HepG2 (cell line): ENCODE measurements around the gene XPR1. TPM values are rescaled to one million over a fixed set of nuclear protein-coding genes. Genes with fewer than 3 reads are reported as not detected.

Experiments used
- ATAC-seq: fragments of 200-7000 bp; cut with Tn5 transposase; 3 replicates; pipeline ENCODE4 v1.9.1; 2020; ENCODE audit warnings: mild to moderate bottlenecking, moderate library complexity
- BruUV-seq: library from RNA; stranded (reverse); fragments of 400-500 nt; replicated peaks from 2 replicates; lab custom pipeline; 2021; lab: Mats Ljungman, UMichigan
- CTCF ChIA-PET: fragments of 300-600 bp; formaldehyde crosslinking; extraction: SDS; loops from one replicate; lab custom pipeline; 2021; ENCODE audit warnings: low total read pairs, inconsistent platforms, low intra/inter-chr PET ratio; lab: Yijun Ruan, JAX
- POLR2A ChIA-PET: fragments of 350-600 bp; sonication (Branson Sonifier 250); formaldehyde crosslinking; loops from one replicate; lab custom pipeline; 2020; ENCODE audit warnings: antibody characterized with exemption, inconsistent platforms; lab: Yijun Ruan, JAX
- DNase-seq: peaks from one replicate; pipeline ENCODE4 v3.0.0-alpha.2; 2015; ENCODE audit warnings: low spot score
- FAIRE-seq: peaks from 3 replicates; lab custom pipeline; 2011; peaks lifted over from hg19 to GRCh38; lab: Jason Lieb, UNC
- H2AFZ ChIP-seq: one replicate; pipeline ENCODE4 v1.6.1; 2011; ENCODE audit warnings: low read length, inconsistent platforms
- H3K27ac ChIP-seq: fragments of 300-600 bp; 3 replicates; pipeline ENCODE4 v1.8.0; 2011; ENCODE audit warnings: mixed run types, mild to moderate bottlenecking, mixed read lengths, low read length, inconsistent platforms; ENCODE audit not compliant: insufficient read depth; ENCODE audit errors: extremely low read length
- H3K27me3 ChIP-seq, 2 experiments: fragments of 200-600 bp in 1 of 2; 2 replicates in 1 of 2; 3 replicates in 1 of 2; pipeline versions ENCODE4 v1.6.0 to v1.8.0; 2011; ENCODE audit warnings: low read length in 2 of 2, mild to moderate bottlenecking in 2 of 2, moderate library complexity in 2 of 2, inconsistent platforms in 1 of 2; ENCODE audit not compliant: insufficient read depth in 2 of 2, control insufficient read depth in 1 of 2
- H3K36me3 ChIP-seq, 2 experiments: fragments of 200-600 bp in 1 of 2; replicated peaks in 1 of 2; 2 replicates in 1 of 2; 3 replicates in 1 of 2; pipeline versions ENCODE4 v1.5.1 to v1.8.0; 2011; ENCODE audit warnings: low read length in 2 of 2, inconsistent platforms in 1 of 2; ENCODE audit not compliant: insufficient read depth in 2 of 2, control insufficient read depth in 1 of 2
- H3K4me1 ChIP-seq: 2 replicates; pipeline ENCODE4 v1.5.1; 2012; ENCODE audit warnings: low read length, inconsistent platforms; ENCODE audit not compliant: insufficient read depth
- H3K4me2 ChIP-seq: 2 replicates; pipeline ENCODE4 v1.6.0; 2011; ENCODE audit warnings: low read depth, low read length, inconsistent platforms
- H3K4me3 ChIP-seq, 3 experiments: fragments of 200-600 bp in 1 of 3; sonication (generic), shearing (Covaris generic) in 1 of 3; replicated peaks in 1 of 3; 2 replicates each; pipeline ENCODE4 v1.5.1; 2011 to 2016; ENCODE audit warnings: low read length in 3 of 3, inconsistent platforms in 2 of 3, low read depth in 2 of 3, mild to moderate bottlenecking in 2 of 3, control low read depth in 1 of 3, mixed read lengths in 1 of 3; ENCODE audit not compliant: insufficient read depth in 1 of 3
- H3K79me2 ChIP-seq: one replicate; pipeline ENCODE4 v1.6.1; 2011; ENCODE audit warnings: low read length, inconsistent platforms; ENCODE audit not compliant: insufficient read depth
- H3K9ac ChIP-seq: 2 replicates; pipeline ENCODE4 v1.6.0; 2011; ENCODE audit warnings: mild to moderate bottlenecking, low read depth, low read length, inconsistent platforms; ENCODE audit not compliant: insufficient read depth
- H3K9me3 ChIP-seq: 2 replicates; pipeline ENCODE4 v1.5.1; 2012; ENCODE audit warnings: mild to moderate bottlenecking, low read length
- H4K20me1 ChIP-seq: 2 replicates; pipeline ENCODE4 v1.6.0; 2011; ENCODE audit warnings: inconsistent platforms, mild to moderate bottlenecking, low read length, moderate library complexity; ENCODE audit not compliant: insufficient read depth
- CEBPB ChIP-seq: IDR thresholded peaks from 2 replicates; pipeline ENCODE4 v1.6.1; 2011; ENCODE audit warnings: low read depth, low read length, improper control_type of control experiment, borderline replicate concordance
- CEBPG ChIP-seq: IDR thresholded peaks from 2 replicates; pipeline ENCODE4 v1.6.1; 2016
- KDM1A ChIP-seq: IDR thresholded peaks from 2 replicates; pipeline ENCODE4 v1.6.1; 2016; ENCODE audit warnings: missing compliant biosample characterization
- MATR3 ChIP-seq: sonication (generic); formaldehyde crosslinking; IDR thresholded peaks from 2 replicates; pipeline ENCODE4 v1.4.0; 2020; ENCODE audit warnings: missing genetic modification reagents
- POLR2G ChIP-seq: fragments of 200-400 bp; formaldehyde crosslinking; IDR thresholded peaks from 2 replicates; pipeline ENCODE4 v1.6.1; 2018; ENCODE audit warnings: mild to moderate bottlenecking, low read depth, low read length, moderate library complexity
- ZFYVE20 ChIP-seq: sonication (generic); formaldehyde crosslinking; IDR thresholded peaks from 2 replicates; pipeline ENCODE4 v1.8.0; 2023; ENCODE audit warnings: low read depth, mild to moderate bottlenecking, moderate library complexity, missing genetic modification reagents, borderline replicate concordance
- ZMYM4 ChIP-seq: sonication (generic); formaldehyde crosslinking; IDR thresholded peaks from 2 replicates; pipeline ENCODE4 v1.8.1; 2023; ENCODE audit warnings: mild to moderate bottlenecking, missing genetic modification reagents
- ZNF570 ChIP-seq: sonication (generic); formaldehyde crosslinking; IDR thresholded peaks from 2 replicates; pipeline ENCODE4 v1.4.0; 2020; ENCODE audit warnings: mild to moderate bottlenecking, missing genetic modification reagents, borderline replicate concordance
- ZNF577 ChIP-seq: sonication (generic); formaldehyde crosslinking; IDR thresholded peaks from 2 replicates; pipeline ENCODE4 v1.4.0; 2020; ENCODE audit warnings: mild to moderate bottlenecking, low read depth, missing genetic modification reagents, borderline replicate concordance
- ZNF713 ChIP-seq: sonication (generic); formaldehyde crosslinking; IDR thresholded peaks from 2 replicates; pipeline ENCODE4 v1.4.0; 2020; ENCODE audit warnings: mild to moderate bottlenecking, missing genetic modification reagents
- ZNF724P ChIP-seq: sonication (generic); formaldehyde crosslinking; IDR thresholded peaks from 2 replicates; pipeline ENCODE4 v1.8.0; 2022; ENCODE audit warnings: missing genetic modification reagents, borderline replicate concordance
- WGBS: methylation state at CpG from one replicate; pipeline ENCODE4 v1.1.6; 2017; ENCODE audit warnings: low lambda C conversion rate; 5-methylcytosine and 5-hydroxymethylcytosine counted together
- in situ Hi-C: cut with HindIII; loops from 2 replicates; pipeline ENCODE4 v1.10.0; 2017; ENCODE audit warnings: low pct_unique_long_range_greater_than_20kb; ENCODE audit not compliant: extremely low pct_ligation_motif_present
- intact Hi-C: fragments of 100-400 bp; cut with micrococcal nuclease; formaldehyde crosslinking; loops from one replicate; pipeline ENCODE4 v1.10.0; 2022; ENCODE audit not compliant: unreplicated experiment
- polyA plus RNA-seq, 8 experiments: library from polyadenylated mRNA; depleted of rRNA in 3 of 8; stranded (reverse) in 7 of 8; unstranded in 1 of 8; fragments of >200 nt; fragmentation: Illumina TruSeq in 4 of 8; extraction: Trizol in 4 of 8; gene quantifications; 2 replicates each; pipeline versions ENCODE4 v1.2.1 to v1.2.3, GENCODE V29; 2011 to 2016; ENCODE audit warnings: low read depth in 4 of 8, missing spikeins in 1 of 8, mixed read lengths in 1 of 8; ENCODE audit not compliant: insufficient read depth in 1 of 8
- total RNA-seq, 5 experiments: library from RNA; depleted of rRNA; stranded (reverse); fragments of >200 nt; fragmentation: Illumina TruSeq; extraction: Trizol; gene quantifications; 2 replicates each; pipeline ENCODE4 v1.2.3, GENCODE V29; 2016; ENCODE audit warnings: low read depth in 1 of 5
- TF ChIP-seq, protein P1 (sequence below): sonication (generic); formaldehyde crosslinking; IDR thresholded peaks from 2 replicates; pipeline ENCODE4 v1.5.0; 2020; ENCODE audit warnings: missing genetic modification reagents
- TF ChIP-seq, protein P2 (sequence below): sonication (generic); formaldehyde crosslinking; IDR thresholded peaks from 2 replicates; pipeline ENCODE4 v1.4.0; 2020; ENCODE audit warnings: mild to moderate bottlenecking, missing genetic modification reagents, borderline replicate concordance

The XPR1 gene
- total and polyA plus RNA-seq, 2 of the 13 experiments (the other 11 are each of a cell fraction or from before 2014, with no cell fraction given): 22.3 to 23.6 TPM

DNA sequence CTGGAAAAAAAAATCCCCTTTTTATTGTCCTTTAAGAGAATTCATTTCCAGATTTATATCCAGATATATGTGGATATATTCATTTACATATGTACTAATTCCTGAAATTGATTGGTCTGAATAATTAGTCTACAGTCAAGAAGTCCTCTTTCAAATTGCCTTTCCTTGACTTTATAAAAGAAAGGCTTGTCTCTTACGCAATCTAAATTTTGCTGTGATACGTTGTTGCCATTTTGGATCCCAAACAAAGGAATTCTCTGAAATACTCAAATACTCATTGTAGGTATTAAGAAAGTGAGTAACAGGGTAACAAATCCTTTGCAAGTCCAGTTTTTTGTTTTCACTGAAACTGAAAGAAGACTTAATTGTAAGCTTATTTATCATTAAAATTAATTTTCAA lies 144.0 kb downstream of the XPR1 start:
- Histone ChIP-seq H3K4me3 (no peak overlapping the region), H3K27ac (no peak overlapping the region), H4K20me1 (no peaks in the 10 kb centered on the region), H3K9ac (no peak overlapping the region), H3K9me3 (no peaks in the 10 kb centered on the region), H2AFZ (no peak overlapping the region), H3K79me2 (no peaks in the 10 kb centered on the region), H3K27me3 (no peaks in the 10 kb centered on the region), H3K4me2 (no peak overlapping the region), H3K4me1 (peaks cover 6% of the 10 kb centered on the region; the same call in 1 of the 2 replicates), H3K36me3 (no peaks in the 10 kb centered on the region)
- POLR2A ChIA-PET: no interaction called here
- intact Hi-C loops (loop anchor here (5.0 kb wide), 4 partner anchors 72 to 244 kb away; partner anchors contain the start of gene XPR1), in situ Hi-C loops (no loop called here)
- CTCF ChIA-PET: no interaction called here
- no peak for FAIRE-seq
- no peak for DNase-seq
- TF ChIP-seq MATR3 (no peak), CEBPB (peak; percentile 85), CEBPG (CRISPR knock-in tag) (0 out of 2 replicates have a peak, but pooled peaks have one; percentile 17), ZMYM4 (CRISPR knock-in tag) (no peak)
- WGBS: 100% methylated on average over 2 of the region's 2 CpGs
- no peak for ATAC-seq
- BruUV-seq: no TSS peak

DNA sequence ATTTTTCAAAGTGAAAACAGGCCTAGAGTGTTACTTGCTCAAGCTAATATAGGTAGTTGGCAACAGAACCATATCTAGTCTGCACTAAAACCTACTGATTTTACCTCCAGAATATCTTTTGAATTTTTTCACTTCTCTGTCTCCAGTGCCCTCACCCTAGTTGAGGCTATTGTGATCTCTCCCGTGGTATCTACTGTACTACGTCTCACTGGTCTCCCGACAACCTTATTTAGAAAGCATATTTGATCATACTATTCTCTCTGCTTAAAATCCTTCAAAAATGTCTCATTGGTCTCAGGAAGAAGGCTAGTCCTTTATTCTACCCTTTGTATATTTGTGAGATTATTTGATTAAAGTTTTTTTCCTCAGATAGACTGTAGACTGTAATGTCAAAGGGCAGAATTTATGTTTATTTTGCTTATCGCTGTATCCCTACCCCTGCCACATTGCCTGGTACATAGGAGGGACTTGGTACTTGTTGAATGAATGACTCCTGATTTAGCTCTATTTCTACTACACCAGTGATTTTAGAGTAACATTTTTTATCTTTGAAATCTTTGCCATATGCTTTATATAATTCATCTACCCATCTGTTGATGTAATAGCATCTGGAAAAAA lies 145.4 kb downstream of the XPR1 start:
- H3K9me3 ChIP-seq: no peaks in the 10 kb centered on the region
- no peaks in the 10 kb centered on the region for H3K27me3 ChIP-seq
- no peak for ATAC-seq
- no peak for DNase-seq
- CTCF ChIA-PET: interaction anchor here (2.1 kb wide), 1 partner anchor 86 kb away, joined by 6 read pairs; no protein-coding TSS in a partner anchor
- no peak overlapping the region for H3K4me2 ChIP-seq
- no peaks in the 10 kb centered on the region for H4K20me1 ChIP-seq
- BruUV-seq: no TSS peak
- no peak overlapping the region for H3K27ac ChIP-seq
- no peak for FAIRE-seq
- H3K79me2 ChIP-seq: no peaks in the 10 kb centered on the region
- 90% methylated on average over 4 of the region's 4 CpGs for WGBS
- intact Hi-C loops: loop anchor here (5.0 kb wide), 4 partner anchors 70 to 245 kb away; partner anchors contain the start of gene XPR1
- H3K9ac ChIP-seq: no peak overlapping the region
- POLR2A ChIA-PET: no interaction called here
- no peak overlapping the region for H2AFZ ChIP-seq
- no peak overlapping the region for H3K4me3 ChIP-seq
- no peaks in the 10 kb centered on the region for H3K36me3 ChIP-seq
- peaks cover 6% of the 10 kb centered on the region; the same call in 1 of the 2 replicates for H3K4me1 ChIP-seq
- in situ Hi-C loops: no loop called here
- no peak for TF ChIP-seq ZNF724P (CRISPR knock-in tag)
- TF ChIP-seq ZFYVE20: no peak
- no peak for TF ChIP-seq ZNF577
- no peak for TF ChIP-seq ZNF713
- TF ChIP-seq, protein P1, sequence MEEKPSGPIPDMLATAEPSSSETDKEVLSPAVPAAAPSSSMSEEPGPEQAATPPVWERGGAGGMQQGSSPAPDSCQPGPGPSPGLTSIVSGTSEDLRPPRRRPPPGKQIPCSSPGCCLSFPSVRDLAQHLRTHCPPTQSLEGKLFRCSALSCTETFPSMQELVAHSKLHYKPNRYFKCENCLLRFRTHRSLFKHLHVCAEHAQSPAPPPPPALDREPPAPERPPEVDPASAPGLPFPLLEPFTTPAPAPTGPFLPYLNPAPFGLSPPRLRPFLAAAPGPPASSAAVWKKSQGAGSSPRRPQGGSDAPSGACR (CRISPR knock-in tag): no peak
- TF ChIP-seq ZNF570: no peak
- TF ChIP-seq, protein P2, sequence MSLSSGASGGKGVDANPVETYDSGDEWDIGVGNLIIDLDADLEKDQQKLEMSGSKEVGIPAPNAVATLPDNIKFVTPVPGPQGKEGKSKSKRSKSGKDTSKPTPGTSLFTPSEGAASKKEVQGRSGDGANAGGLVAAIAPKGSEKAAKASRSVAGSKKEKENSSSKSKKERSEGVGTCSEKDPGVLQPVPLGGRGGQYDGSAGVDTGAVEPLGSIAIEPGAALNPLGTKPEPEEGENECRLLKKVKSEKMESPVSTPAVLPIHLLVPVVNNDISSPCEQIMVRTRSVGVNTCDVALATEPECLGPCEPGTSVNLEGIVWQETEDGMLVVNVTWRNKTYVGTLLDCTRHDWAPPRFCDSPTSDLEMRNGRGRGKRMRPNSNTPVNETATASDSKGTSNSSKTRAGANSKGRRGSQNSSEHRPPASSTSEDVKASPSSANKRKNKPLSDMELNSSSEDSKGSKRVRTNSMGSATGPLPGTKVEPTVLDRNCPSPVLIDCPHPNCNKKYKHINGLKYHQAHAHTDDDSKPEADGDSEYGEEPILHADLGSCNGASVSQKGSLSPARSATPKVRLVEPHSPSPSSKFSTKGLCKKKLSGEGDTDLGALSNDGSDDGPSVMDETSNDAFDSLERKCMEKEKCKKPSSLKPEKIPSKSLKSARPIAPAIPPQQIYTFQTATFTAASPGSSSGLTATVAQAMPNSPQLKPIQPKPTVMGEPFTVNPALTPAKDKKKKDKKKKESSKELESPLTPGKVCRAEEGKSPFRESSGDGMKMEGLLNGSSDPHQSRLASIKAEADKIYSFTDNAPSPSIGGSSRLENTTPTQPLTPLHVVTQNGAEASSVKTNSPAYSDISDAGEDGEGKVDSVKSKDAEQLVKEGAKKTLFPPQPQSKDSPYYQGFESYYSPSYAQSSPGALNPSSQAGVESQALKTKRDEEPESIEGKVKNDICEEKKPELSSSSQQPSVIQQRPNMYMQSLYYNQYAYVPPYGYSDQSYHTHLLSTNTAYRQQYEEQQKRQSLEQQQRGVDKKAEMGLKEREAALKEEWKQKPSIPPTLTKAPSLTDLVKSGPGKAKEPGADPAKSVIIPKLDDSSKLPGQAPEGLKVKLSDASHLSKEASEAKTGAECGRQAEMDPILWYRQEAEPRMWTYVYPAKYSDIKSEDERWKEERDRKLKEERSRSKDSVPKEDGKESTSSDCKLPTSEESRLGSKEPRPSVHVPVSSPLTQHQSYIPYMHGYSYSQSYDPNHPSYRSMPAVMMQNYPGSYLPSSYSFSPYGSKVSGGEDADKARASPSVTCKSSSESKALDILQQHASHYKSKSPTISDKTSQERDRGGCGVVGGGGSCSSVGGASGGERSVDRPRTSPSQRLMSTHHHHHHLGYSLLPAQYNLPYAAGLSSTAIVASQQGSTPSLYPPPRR (CRISPR knock-in tag): no peak
- TF ChIP-seq KDM1A (CRISPR knock-in tag): no peak
- no peak for TF ChIP-seq POLR2G
